Neuronal stem cell (in vitro differentiated cells): ENCODE results near the gene CLSTN3.
A peak's percentile ranks its signal among the peaks of the same experiment; 100 is the strongest.

Experiments
- DNase-seq: peaks from one replicate; pipeline ENCODE4 v3.0.0-alpha.2; 2013; ENCODE audit warnings: low spot score
- H2AFZ ChIP-seq: one replicate; pipeline ENCODE4 v1.6.1; 2013; ENCODE audit warnings: mild to moderate bottlenecking, low read length, inconsistent platforms
- H2AK5ac ChIP-seq: 2 replicates; pipeline ENCODE4 v1.6.1; 2013; ENCODE audit warnings: low read depth, mild to moderate bottlenecking, inconsistent platforms, low read length, moderate library complexity, mixed read lengths
- H2BK120ac ChIP-seq: 2 replicates; pipeline ENCODE4 v1.6.1; 2013; ENCODE audit warnings: low read depth, mild to moderate bottlenecking, inconsistent platforms, low read length, moderate library complexity, mixed read lengths
- H2BK12ac ChIP-seq: one replicate; pipeline ENCODE4 v1.6.1; 2013; ENCODE audit warnings: low read length, inconsistent platforms
- H2BK15ac ChIP-seq: 2 replicates; pipeline ENCODE4 v1.6.1; 2013; ENCODE audit warnings: mild to moderate bottlenecking, low read length, inconsistent platforms, mixed read lengths
- H2BK5ac ChIP-seq: one replicate; pipeline ENCODE4 v1.6.1; 2013; ENCODE audit warnings: inconsistent platforms, mild to moderate bottlenecking, low read length, moderate library complexity
- H3K14ac ChIP-seq: one replicate; pipeline ENCODE4 v1.6.1; 2013; ENCODE audit warnings: low read length, inconsistent platforms
- H3K18ac ChIP-seq: 2 replicates; pipeline ENCODE4 v1.6.1; 2013; ENCODE audit warnings: low read length, inconsistent platforms
- H3K23ac ChIP-seq: 2 replicates; pipeline ENCODE4 v1.6.1; 2013; ENCODE audit warnings: low read depth, mild to moderate bottlenecking, mixed read lengths, low read length, inconsistent platforms; ENCODE audit not compliant: poor library complexity
- H3K27ac ChIP-seq: replicated peaks from 3 replicates; pipeline ENCODE4 v1.5.1; 2013; ENCODE audit warnings: low read length, inconsistent platforms
- H3K27me3 ChIP-seq, 3 experiments: 2 replicates each; pipeline ENCODE4 v1.6.1; 2013; ENCODE audit warnings: low read length in 3 of 3, mild to moderate bottlenecking in 2 of 3, inconsistent platforms in 1 of 3, low read depth in 1 of 3, mixed read lengths in 1 of 3, moderate library complexity in 1 of 3; ENCODE audit not compliant: control insufficient read depth in 3 of 3, insufficient read depth in 3 of 3
- H3K36me3 ChIP-seq, 2 donors: replicated peaks in 1 of 2; 2 replicates each; pipeline ENCODE4 v1.6.1; 2013; ENCODE audit warnings: low read length in 2 of 2; ENCODE audit not compliant: control insufficient read depth in 2 of 2, insufficient read depth in 2 of 2
- H3K4ac ChIP-seq: 2 replicates; pipeline ENCODE4 v1.6.1; 2013; ENCODE audit warnings: inconsistent platforms, mild to moderate bottlenecking, low read length, moderate library complexity
- H3K4me1 ChIP-seq, 2 donors: 1 replicate in 1 of 2; 2 replicates in 1 of 2; pipeline ENCODE4 v1.6.1; 2013; ENCODE audit warnings: low read length in 2 of 2, low read depth in 1 of 2; ENCODE audit not compliant: control insufficient read depth in 2 of 2, insufficient read depth in 1 of 2
- H3K4me2 ChIP-seq: one replicate; pipeline ENCODE4 v1.6.1; 2013; ENCODE audit warnings: mild to moderate bottlenecking, low read length, inconsistent platforms; ENCODE audit not compliant: insufficient read depth, poor library complexity, severe bottlenecking
- H3K4me3 ChIP-seq, 2 donors: 2 replicates each; pipeline ENCODE4 v1.5.1; 2013; ENCODE audit warnings: low read length in 2 of 2, mild to moderate bottlenecking in 2 of 2, inconsistent platforms in 1 of 2, moderate library complexity in 1 of 2
- H3K79me1 ChIP-seq: one replicate; pipeline ENCODE4 v1.6.1; 2013; ENCODE audit warnings: low read depth, mild to moderate bottlenecking, inconsistent platforms, low read length, moderate library complexity
- H3K9ac ChIP-seq: one replicate; pipeline ENCODE4 v1.6.1; 2013; ENCODE audit warnings: mild to moderate bottlenecking, low read depth, low read length, inconsistent platforms; ENCODE audit not compliant: poor library complexity
- H3K9me3 ChIP-seq, 2 donors: replicated peaks in 1 of 2; 2 replicates each; pipeline versions ENCODE3 to v1.6.1; 2013; ENCODE audit warnings: low read length in 2 of 2, mild to moderate bottlenecking in 2 of 2, inconsistent platforms in 1 of 2, low read depth in 1 of 2, mixed read lengths in 1 of 2, moderate library complexity in 1 of 2; ENCODE audit not compliant: control insufficient read depth in 2 of 2, insufficient read depth in 1 of 2
- H4K8ac ChIP-seq: one replicate; pipeline ENCODE4 v1.6.1; 2013; ENCODE audit warnings: low read depth, mild to moderate bottlenecking, inconsistent platforms, low read length, moderate library complexity
- H4K91ac ChIP-seq: one replicate; pipeline ENCODE4 v1.6.1; 2013; ENCODE audit warnings: low read length, low read depth, mild to moderate bottlenecking, inconsistent platforms; ENCODE audit not compliant: poor library complexity
- WGBS, 2 donors: extraction: QIAGEN DNeasy Blood & Tissue Kit; methylation state at CpG; one replicate each; pipeline ENCODE4 v1.1.7; 2013; ENCODE audit warnings: missing lambda C conversion rate in 2 of 2, mixed read lengths in 1 of 2; ENCODE audit not compliant: insufficient read length in 2 of 2, insufficient replicate concordance in 1 of 2; ENCODE audit errors: extremely low coverage in 2 of 2; 5-methylcytosine and 5-hydroxymethylcytosine counted together

The CLSTN3 gene

DNA sequence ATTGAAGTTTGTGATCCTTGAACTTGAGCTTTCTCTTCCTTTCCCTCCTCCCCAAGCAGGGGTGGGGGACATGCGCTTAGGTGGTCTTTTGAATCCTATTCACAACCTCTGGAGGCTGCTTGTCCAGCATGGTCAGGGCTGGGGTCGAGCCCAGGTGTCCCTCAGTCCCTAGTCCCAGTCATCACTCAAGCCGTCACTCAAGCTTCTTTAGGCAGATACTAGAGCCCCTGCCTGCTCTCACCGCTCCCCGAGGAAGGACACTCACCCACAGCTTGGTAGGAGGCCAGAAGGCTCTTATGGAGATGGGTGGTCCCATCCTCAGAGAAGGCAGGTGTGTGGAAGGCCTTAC, 20.6 kb upstream of the CLSTN3 start:
- DNase-seq = no peak
- no peak overlapping the region for H3K14ac ChIP-seq
- no CpG with 5 or more reads among the region's 5 CpGs for WGBS, 2 donors

GRCh38 chr12:7110661-7111060, 19.5 kb upstream of the CLSTN3 start:
- Histone ChIP-seq H3K18ac (no peak overlapping the region), H3K23ac (no peak overlapping the region), H3K4ac (no peak overlapping the region), H3K27me3 (no peaks in the 10 kb centered on the region), H3K4me3 (no peak overlapping the region), H3K36me3 (peaks cover 0 to 13% of the 10 kb centered on the region in 2 donors), H2BK15ac (no peak overlapping the region), H4K91ac (no peak overlapping the region), H4K8ac (no peak overlapping the region), H3K9ac (peak overlapping the region; percentile 38), H2BK120ac (no peak overlapping the region), H3K4me2 (no peak overlapping the region), H3K79me1 (peaks cover 2% of the 10 kb centered on the region), H2AK5ac (peak overlapping the region; percentile 5), H3K4me1 (peaks cover 2 to 8% of the 10 kb centered on the region in 2 donors), H3K14ac (no peak overlapping the region), H2BK12ac (no peak overlapping the region), H3K9me3 (peaks cover 2 to 16% of the 10 kb centered on the region in 2 donors), H2BK5ac (no peak overlapping the region), H2AFZ (no peak overlapping the region), H3K27ac (no peak overlapping the region)
- no CpG with 5 or more reads among the region's 5 CpGs for WGBS, 2 donors
- no peak for DNase-seq

More for the DNA sequence above, 20.6 kb upstream of the CLSTN3 start:
- Histone ChIP-seq H3K27me3 (no peaks in the 10 kb centered on the region), H4K8ac (no peak overlapping the region), H2AFZ (peak overlapping the region; percentile 86), H3K23ac (no peak overlapping the region), H3K4me3 (peak overlapping the region in 1 of 2 donors; percentile 64), H2AK5ac (no peak overlapping the region), H2BK15ac (peak overlapping the region; percentile 46), H3K9me3 (peaks cover 2 to 16% of the 10 kb centered on the region in 2 donors), H2BK5ac (peak overlapping the region; percentile 91), H3K9ac (no peak overlapping the region), H3K18ac (no peak overlapping the region), H3K79me1 (peaks cover 2% of the 10 kb centered on the region), H2BK12ac (no peak overlapping the region), H3K4me2 (no peak overlapping the region), H3K36me3 (peaks cover 0 to 8% of the 10 kb centered on the region in 2 donors), H2BK120ac (no peak overlapping the region), H3K4me1 (peaks cover 2 to 8% of the 10 kb centered on the region in 2 donors), H4K91ac (no peak overlapping the region), H3K4ac (no peak overlapping the region), H3K27ac (no peak overlapping the region)

GRCh38 chr12:7112041-7112440, 18.1 kb upstream of the CLSTN3 start:
- Histone ChIP-seq H3K14ac (no peak overlapping the region), H2BK5ac (no peak overlapping the region), H2BK12ac (no peak overlapping the region), H3K9me3 (peaks cover 0 to 2% of the 10 kb centered on the region in 2 donors), H3K23ac (no peak overlapping the region), H3K79me1 (peaks cover 2% of the 10 kb centered on the region), H3K18ac (no peak overlapping the region), H2AFZ (no peak overlapping the region), H2BK120ac (no peak overlapping the region), H3K4me3 (no peak overlapping the region), H3K4ac (no peak overlapping the region), H3K27me3 (no peaks in the 10 kb centered on the region), H3K4me2 (no peak overlapping the region), H3K36me3 (peaks cover 0 to 15% of the 10 kb centered on the region in 2 donors), H3K4me1 (peaks cover 2 to 8% of the 10 kb centered on the region in 2 donors), H4K8ac (no peak overlapping the region), H2AK5ac (no peak overlapping the region), H3K9ac (no peak overlapping the region), H2BK15ac (no peak overlapping the region), H4K91ac (no peak overlapping the region), H3K27ac (no peak overlapping the region)
- WGBS, 2 donors = no CpG with 5 or more reads among the region's 4 CpGs
- DNase-seq = no peak

DNA sequence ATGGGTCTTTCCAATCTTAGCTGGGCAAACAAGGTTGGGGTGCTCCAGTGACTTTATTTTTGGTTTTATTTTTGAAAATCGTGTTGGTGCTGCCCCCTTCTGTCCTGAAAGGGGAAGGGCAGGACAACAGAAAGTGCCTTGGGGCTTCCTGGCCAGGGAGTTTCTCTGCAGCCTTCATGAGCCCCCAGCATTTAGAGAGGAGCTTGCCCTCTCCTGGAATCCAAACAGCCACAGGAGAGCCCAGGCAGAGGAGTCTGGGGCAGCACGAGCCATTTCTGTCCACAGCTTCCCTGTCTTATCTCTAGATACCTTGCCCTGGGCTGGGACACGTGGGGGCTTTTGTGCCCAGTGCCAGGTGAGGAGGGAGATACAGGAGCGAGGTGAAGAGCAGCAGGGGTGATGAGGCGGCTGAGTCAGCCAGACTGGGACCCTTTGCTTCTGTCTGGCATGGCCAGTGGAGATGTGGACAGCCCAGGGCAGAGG, 16.7 kb upstream of the CLSTN3 start:
- H4K8ac ChIP-seq = no peak overlapping the region
- no peak overlapping the region for H3K9ac ChIP-seq
- DNase-seq = no peak
- no peak overlapping the region for H3K4me3 ChIP-seq
- H2BK120ac ChIP-seq = no peak overlapping the region
- H3K4ac ChIP-seq = no peak overlapping the region
- H2BK5ac ChIP-seq = peak overlapping the region; percentile 19
- no peak overlapping the region for H3K18ac ChIP-seq
- peaks cover 0 to 15% of the 10 kb centered on the region in 2 donors for H3K36me3 ChIP-seq
- H4K91ac ChIP-seq = no peak overlapping the region
- H3K23ac ChIP-seq = no peak overlapping the region
- no CpG with 5 or more reads among the region's 5 CpGs for WGBS, 2 donors
- no peak overlapping the region for H3K14ac ChIP-seq
- H3K79me1 ChIP-seq = no peaks in the 10 kb centered on the region
- H2AK5ac ChIP-seq = peak overlapping the region; percentile 96
- no peak overlapping the region for H2BK12ac ChIP-seq
- H2AFZ ChIP-seq = no peak overlapping the region
- no peak overlapping the region for H3K4me2 ChIP-seq
- no peak overlapping the region for H2BK15ac ChIP-seq
- H3K9me3 ChIP-seq = no peaks in the 10 kb centered on the region
- H3K4me1 ChIP-seq = peaks cover 0 to 8% of the 10 kb centered on the region in 2 donors
- H3K27me3 ChIP-seq = no peaks in the 10 kb centered on the region
- H3K27ac ChIP-seq = no peak overlapping the region
